NCI-H2196 treated with DMSO at 0.1 percent for 48 hours (cell line): ENCODE results near the gene COL15A1.
"Not testable (repeated sequence)": the region's sequence is repeated elsewhere in the genome, so short reads cannot be mapped to it uniquely, and the experiment has no call there.

Experiments
- DNase-seq: peaks from one replicate; lab custom pipeline; 2025; ENCODE audit not compliant: unreplicated experiment; lab: John Stamatoyannopoulos, UW

Gene COL15A1

GRCh38 chr9:98943682-98944056 is at the start of gene COL15A1:
Gene COL15A1 (plus strand): TSS chr9:98943907. CDS start chr9:98944062, 155 bp downstream.
- no peak for DNase-seq

GRCh38 chr9:98894171-98894570 is 49.5 kb upstream of the COL15A1 start:
- no peak for DNase-seq

GRCh38 chr9:98894761-98895160 is 48.9 kb upstream of the COL15A1 start:
- no peak for DNase-seq

GRCh38 chr9:98896632-98897031 is 47.1 kb upstream of the COL15A1 start:
- no peak for DNase-seq

GRCh38 chr9:98897745-98898144 is 46.0 kb upstream of the COL15A1 start:
- no peak for DNase-seq

GRCh38 chr9:98899408-98900056 is 44.2 kb upstream of the COL15A1 start:
- DNase-seq, result no peak

- DNase-seq, result no peak
These were observed 43.5 kb upstream of the COL15A1 start for GRCh38 chr9:98900244-98900643.

- no peak for DNase-seq
These were observed 43.0 kb upstream of the COL15A1 start for GRCh38 chr9:98900725-98901124.

- not testable (repeated sequence) for DNase-seq
These were observed 41.9 kb upstream of the COL15A1 start for GRCh38 chr9:98901843-98902242.

- DNase-seq, result no peak
These were observed 41.2 kb upstream of the COL15A1 start for GRCh38 chr9:98902516-98902915.

- no peak for DNase-seq
These were observed 40.8 kb upstream of the COL15A1 start for GRCh38 chr9:98902925-98903324.

GRCh38 chr9:98903961-98904411 is 39.7 kb upstream of the COL15A1 start:
- DNase-seq, result no peak

- DNase-seq, result no peak
These were observed 38.7 kb upstream of the COL15A1 start for GRCh38 chr9:98905015-98905414.

- DNase-seq, result no peak
These were observed 37.2 kb upstream of the COL15A1 start for GRCh38 chr9:98906273-98907040.

- no peak for DNase-seq
These were observed 36.7 kb upstream of the COL15A1 start for GRCh38 chr9:98907055-98907454.

GRCh38 chr9:98908897-98909634 is 34.6 kb upstream of the COL15A1 start:
- no peak for DNase-seq

GRCh38 chr9:98909935-98910334 is 33.8 kb upstream of the COL15A1 start:
- no peak for DNase-seq

- DNase-seq, result no peak
These were observed 32.7 kb upstream of the COL15A1 start for GRCh38 chr9:98911042-98911441.

- not testable (repeated sequence) for DNase-seq
These were observed 32.0 kb upstream of the COL15A1 start for GRCh38 chr9:98911738-98912137.

GRCh38 chr9:98912450-98912849 is 31.3 kb upstream of the COL15A1 start:
- no peak for DNase-seq

GRCh38 chr9:98913044-98913443 is 30.7 kb upstream of the COL15A1 start:
- DNase-seq, result no peak

GRCh38 chr9:98913705-98914104 is 30.0 kb upstream of the COL15A1 start:
- no peak for DNase-seq
